Liver (tissue), 9 donors: ENCODE data around the gene OPHN1. TPM values are rescaled to one million over a fixed set of nuclear protein-coding genes. Genes with fewer than 3 reads are reported as not detected.

ENCODE experiments used
- DNase-seq: peaks from one replicate; pipeline ENCODE4 v3.0.0-alpha.2; 2017; ENCODE audit warnings: low spot score
- H3K27ac ChIP-seq, 2 donors: one replicate each; pipeline ENCODE4 v1.7.0; 2013; ENCODE audit warnings: inconsistent platforms in 2 of 2, low read length in 2 of 2, control low read depth in 1 of 2, low read depth in 1 of 2, mild to moderate bottlenecking in 1 of 2
- H3K27me3 ChIP-seq, 4 donors: one replicate each; pipeline versions ENCODE4 v1.6.1 to v1.7.0; 2013; ENCODE audit warnings: low read length in 3 of 4, inconsistent platforms in 1 of 4, mild to moderate bottlenecking in 1 of 4, moderate library complexity in 1 of 4; ENCODE audit not compliant: control insufficient read depth in 4 of 4, insufficient read depth in 4 of 4
- H3K36me3 ChIP-seq, 4 donors: one replicate each; pipeline versions ENCODE4 v1.6.1 to v1.7.0; 2013; ENCODE audit warnings: low read length in 3 of 4, mild to moderate bottlenecking in 3 of 4, low read depth in 1 of 4, moderate library complexity in 1 of 4; ENCODE audit not compliant: control insufficient read depth in 4 of 4, insufficient read depth in 3 of 4
- H3K4me1 ChIP-seq, 4 donors: one replicate each; pipeline versions ENCODE4 v1.6.1 to v1.7.0; 2013; ENCODE audit warnings: low read length in 3 of 4, mild to moderate bottlenecking in 3 of 4, moderate library complexity in 1 of 4; ENCODE audit not compliant: control insufficient read depth in 4 of 4, insufficient read depth in 4 of 4
- H3K4me3 ChIP-seq, 3 donors: one replicate each; pipeline versions ENCODE4 v1.6.1 to v1.7.0; 2013; ENCODE audit warnings: low read length in 3 of 3, control low read depth in 1 of 3, low read depth in 1 of 3, mild to moderate bottlenecking in 1 of 3
- H3K9ac ChIP-seq, 2 donors: one replicate each; pipeline ENCODE4 v1.7.0; 2013; ENCODE audit warnings: low read length in 2 of 2, mild to moderate bottlenecking in 2 of 2, moderate library complexity in 2 of 2, control low read depth in 1 of 2, low read depth in 1 of 2
- H3K9me3 ChIP-seq, 4 donors: one replicate each; pipeline versions ENCODE4 v1.6.1 to v1.7.0; 2013; ENCODE audit warnings: low read length in 3 of 4; ENCODE audit not compliant: control insufficient read depth in 4 of 4
- ATF3 ChIP-seq: IDR thresholded peaks from 2 replicates; pipeline ENCODE4 v1.6.1; 2016; ENCODE audit warnings: antibody characterized with exemption
- CTCF ChIP-seq: fragments of 150-350 bp; IDR thresholded peaks from 2 replicates; pipeline ENCODE4 v1.5.1; 2017; ENCODE audit warnings: improper control_type of control experiment, low read depth, low read length; ENCODE audit not compliant: missing input control
- EGR1 ChIP-seq, 2 donors: IDR thresholded peaks; 2 replicates each; pipeline ENCODE4 v1.6.1; 2016 to 2018; ENCODE audit warnings: antibody characterized with exemption in 2 of 2, low read depth in 2 of 2
- FOXA1 ChIP-seq: IDR thresholded peaks from 2 replicates; pipeline ENCODE4 v1.6.1; 2016; ENCODE audit warnings: antibody characterized with exemption
- FOXA2 ChIP-seq: IDR thresholded peaks from 2 replicates; pipeline ENCODE4 v1.6.1; 2016; ENCODE audit warnings: antibody characterized with exemption
- GABPA ChIP-seq, 2 donors: IDR thresholded peaks in 1 of 2; conservative IDR thresholded peaks in 1 of 2; 2 replicates each; pipeline ENCODE4 v1.6.1; 2016; ENCODE audit warnings: antibody characterized with exemption in 2 of 2, mild to moderate bottlenecking in 1 of 2, moderate library complexity in 1 of 2
- HNF4A ChIP-seq, 2 donors: conservative IDR thresholded peaks; 2 replicates each; pipeline ENCODE4 v1.6.1; 2016; ENCODE audit warnings: antibody characterized with exemption in 2 of 2, mild to moderate bottlenecking in 2 of 2
- HNF4G ChIP-seq: IDR thresholded peaks from 2 replicates; pipeline ENCODE4 v1.6.1; 2016; ENCODE audit warnings: antibody characterized with exemption
- JUND ChIP-seq, 2 donors: IDR thresholded peaks; 2 replicates each; pipeline ENCODE4 v1.6.1; 2016; ENCODE audit warnings: antibody characterized with exemption in 2 of 2
- MAX ChIP-seq: IDR thresholded peaks from 2 replicates; pipeline ENCODE4 v1.6.1; 2016; ENCODE audit warnings: antibody characterized with exemption
- NR2F2 ChIP-seq: IDR thresholded peaks from 2 replicates; pipeline ENCODE4 v1.6.1; 2016; ENCODE audit warnings: antibody characterized with exemption
- RAD21 ChIP-seq, 2 donors: IDR thresholded peaks; 2 replicates each; pipeline ENCODE4 v1.6.1; 2016; ENCODE audit warnings: antibody characterized with exemption in 2 of 2, mild to moderate bottlenecking in 2 of 2
- REST ChIP-seq: IDR thresholded peaks from 2 replicates; pipeline ENCODE4 v1.6.1; 2016; ENCODE audit warnings: antibody characterized with exemption, mild to moderate bottlenecking
- RXRA ChIP-seq, 2 donors: IDR thresholded peaks; 2 replicates each; pipeline ENCODE4 v1.6.1; 2017 to 2018; ENCODE audit warnings: antibody characterized with exemption in 2 of 2, mild to moderate bottlenecking in 1 of 2
- SP1 ChIP-seq: IDR thresholded peaks from 2 replicates; pipeline ENCODE4 v1.6.1; 2018; ENCODE audit warnings: antibody characterized with exemption, mild to moderate bottlenecking
- TAF1 ChIP-seq: conservative IDR thresholded peaks from 2 replicates; pipeline ENCODE4 v1.6.1; 2016; ENCODE audit warnings: antibody characterized with exemption, mild to moderate bottlenecking
- YY1 ChIP-seq: IDR thresholded peaks from 2 replicates; pipeline ENCODE4 v1.6.1; 2016; ENCODE audit warnings: antibody characterized with exemption, mild to moderate bottlenecking
- ZBTB33 ChIP-seq: IDR thresholded peaks from 2 replicates; pipeline ENCODE4 v1.6.1; 2016; ENCODE audit warnings: antibody characterized with exemption
- WGBS: extraction: QIAGEN DNeasy Blood & Tissue Kit; methylation state at CpG from one replicate; pipeline ENCODE4 v1.1.7; 2013; 5-methylcytosine and 5-hydroxymethylcytosine counted together
- polyA plus RNA-seq, 2 donors: library from polyadenylated mRNA; stranded (reverse) in 1 of 2; unstranded in 1 of 2; fragments of 200-250 nt in 1 of 2; fragments of >200 nt in 1 of 2; fragmentation: Nextera tagmentation in 1 of 2; extraction: Ambion mirVana in 1 of 2; gene quantifications; one replicate each; pipeline versions ENCODE4 v1.2.1 to v1.2.3, GENCODE V29; 2013 to 2015
- total RNA-seq, 2 donors: library from RNA; depleted of rRNA; stranded (reverse); fragments of >200 nt; gene quantifications; one replicate each; pipeline ENCODE4 v1.2.3, GENCODE V29; 2014
- donor health status: healthy.
- donor health status: healthy.
- donor health status: healthy.
- donor health status: healthy.
- donor health status: healthy.

OPHN1 gene
- total and polyA plus RNA-seq, 4 donors, result 0.17 to 1.2 (median 0.60) TPM

GRCh38 chrX:68086709-68087108 lies 346.6 kb downstream of the OPHN1 start (continued):
- TF ChIP-seq MAX, result no peak
- TF ChIP-seq SP1, result no peak

GRCh38 chrX:68084765-68085164 lies 348.5 kb downstream of the OPHN1 start:
- H3K9me3 ChIP-seq, result no peaks in the 10 kb centered on the region
- no peak overlapping the region for H3K4me3 ChIP-seq
- no peaks in the 10 kb centered on the region for H3K36me3 ChIP-seq
- WGBS, result 9% methylated on average over 1 of the region's 1 CpG
- no peak for DNase-seq
- no peaks in the 10 kb centered on the region for H3K4me1 ChIP-seq
- peaks cover 0 to 3% (median 0%) of the 10 kb centered on the region in 4 donors for H3K27me3 ChIP-seq
- TF ChIP-seq FOXA1 (no peak), REST (no peak), ATF3 (no peak), NR2F2 (no peak), YY1 (no peak), RXRA (IDR thresholded peaks at IDR 0.05) (peak in 1 of 2 donors; percentile 21), SP1 (no peak), RAD21 (IDR thresholded peaks at IDR 0.05) (no peak), TAF1 (no peak), HNF4A (conservative IDR thresholded peaks at IDR 0.05) (peak in 1 of 2 donors; percentile 6), CTCF (no peak), FOXA2 (no peak)
- peak overlapping the region in 1 of 2 donors; percentile 66 for H3K27ac ChIP-seq
- H3K9ac ChIP-seq, result no peak overlapping the region

GRCh38 chrX:68083510-68083909 lies 349.8 kb downstream of the OPHN1 start:
- Histone ChIP-seq H3K4me3 (no peak overlapping the region), H3K4me1 (no peaks in the 10 kb centered on the region), H3K27me3 (peaks cover 0 to 3% (median 0%) of the 10 kb centered on the region in 4 donors), H3K9me3 (no peaks in the 10 kb centered on the region), H3K27ac (no peak overlapping the region), H3K36me3 (no peaks in the 10 kb centered on the region), H3K9ac (no peak overlapping the region)
- DNase-seq, result no peak
- 83% methylated on average over 3 of the region's 3 CpGs for WGBS
- TF ChIP-seq HNF4G, result no peak
- no peak for TF ChIP-seq ZBTB33
- TF ChIP-seq ATF3, result no peak
- no peak for TF ChIP-seq TAF1
- no peak for TF ChIP-seq FOXA1
- no peak for TF ChIP-seq MAX
- TF ChIP-seq CTCF, result no peak
- no peak for TF ChIP-seq GABPA (IDR thresholded peaks at IDR 0.05 in 1 of 2, conservative IDR thresholded peaks at IDR 0.05 in 1 of 2)
- no peak for TF ChIP-seq JUND (IDR thresholded peaks at IDR 0.05)
- no peak for TF ChIP-seq RAD21 (IDR thresholded peaks at IDR 0.05)
- TF ChIP-seq EGR1 (IDR thresholded peaks at IDR 0.05; ENCODE audit: low read depth in 2 of 2), result no peak
- no peak for TF ChIP-seq HNF4A (conservative IDR thresholded peaks at IDR 0.05)
- TF ChIP-seq RXRA (IDR thresholded peaks at IDR 0.05), result no peak
